ENCODE results near the gene MYT1. TPM values are rescaled to one million over a fixed set of nuclear protein-coding genes. Genes with fewer than 3 reads are reported as not detected.

MYT1 gene
- total and polyA plus RNA-seq, 2 of the 8 experiments (the other 6 are each of a cell fraction or from before 2014, with no cell fraction given): 0.63 to 2.0 TPM

GRCh38 chr20:64206614-64207013 lies 42.4 kb downstream of the MYT1 start:
- FAIRE-seq: no peak
- H3K27ac ChIP-seq (ENCODE audit: low read depth, low read length): no peak overlapping the region
- H3K9me3 ChIP-seq (ENCODE audit: insufficient read depth in 2 of 2, low read depth in 1 of 2, low read length in 1 of 2): peaks cover 0 to 4% of the 10 kb centered on the region in 2 experiments; a peak in 1 of 4 replicates

More at GRCh38 chr20:64206614-64207013, 42.4 kb downstream of the MYT1 start:
- Histone ChIP-seq H3K14ac (ENCODE audit: insufficient read length) (no peak overlapping the region), H3K4me2 (ENCODE audit: insufficient read depth in 1 of 2, low read depth in 2 of 2, low read length in 2 of 2) (no peak overlapping the region), H3K27me3 (replicated peaks in 1 of 4; ENCODE audit: control insufficient read depth in 3 of 4, extremely low read depth in 1 of 4, insufficient read depth in 3 of 4, low read length in 3 of 4) (no peaks in the 10 kb centered on the region), H2AK5ac (ENCODE audit: low read depth, low read length) (no peak overlapping the region), H3K79me1 (ENCODE audit: low read depth, low read length) (no peaks in the 10 kb centered on the region), H4K8ac (ENCODE audit: extremely low read depth, insufficient read depth, low read length) (0 out of 2 replicates have a peak overlapping the region, but pooled peaks have one; percentile 35), H2BK120ac (replicated peaks; ENCODE audit: low read depth, low read length) (no peak overlapping the region), H4K5ac (ENCODE audit: insufficient read length, low read depth, low read length) (no peak overlapping the region), H3K56ac (replicated peaks; ENCODE audit: insufficient read length, low read depth, low read length) (no peak overlapping the region), H3K23ac (ENCODE audit: insufficient read length) (no peak overlapping the region), H3K4ac (replicated peaks; ENCODE audit: insufficient read length, low read depth, low read length) (no peak overlapping the region), H2AFZ (ENCODE audit: low read length) (no peak overlapping the region), H3K4me1 (replicated peaks in 1 of 4; ENCODE audit: control insufficient read depth in 3 of 4, insufficient read depth in 4 of 4, low read length in 3 of 4) (peaks cover 0 to 3% (median 0%) of the 10 kb centered on the region in 4 experiments; a peak in 1 of 7 replicates), H3K9ac (replicated peaks in 1 of 4; ENCODE audit: extremely low read depth in 1 of 4, low read depth in 3 of 4, low read length in 3 of 4) (no peak overlapping the region), H2BK15ac (ENCODE audit: low read length) (no peak overlapping the region), H3K18ac (ENCODE audit: extremely low read depth, low read length) (no peak overlapping the region), H2BK5ac (ENCODE audit: low read depth, low read length) (no peak overlapping the region), H4K91ac (replicated peaks; ENCODE audit: insufficient read length, low read length) (no peak overlapping the region), H3K79me2 (ENCODE audit: control insufficient read depth in 1 of 2, insufficient read depth in 2 of 2, low read length in 2 of 2) (no peaks in the 10 kb centered on the region), H2BK20ac (ENCODE audit: low read length) (no peak overlapping the region), H3K36me3 (ENCODE audit: control insufficient read depth in 2 of 4, insufficient read depth in 4 of 4, low read length in 3 of 4) (no peaks in the 10 kb centered on the region), H4K20me1 (replicated peaks in 1 of 2; ENCODE audit: control insufficient read depth in 1 of 2, insufficient read depth in 2 of 2, low read length in 2 of 2) (peaks cover 0 to 3% of the 10 kb centered on the region in 2 experiments), H3K23me2 (ENCODE audit: low read depth, low read length) (no peaks in the 10 kb centered on the region), H3K4me3 (ENCODE audit: extremely low read depth in 1 of 4, insufficient read depth in 2 of 4, low read depth in 3 of 4, low read length in 4 of 4) (no peak overlapping the region), H2BK12ac (ENCODE audit: low read depth, low read length) (no peak overlapping the region)
- no peak for DNase-seq (ENCODE audit: low read depth in 1 of 2, low spot score in 2 of 2)
- ChIA-PET CTCF (ENCODE audit: partially characterized antibody) (interaction anchor here (1.1 to 1.5 kb wide), 2 partner anchors 16 to 23 kb away, joined by 3 to 7 read pairs; no protein-coding TSS in a partner anchor), POLR2A (ENCODE audit: partially characterized antibody) (no interaction called here)
- TF ChIP-seq CBX8 (IDR thresholded peaks at IDR 0.05; ENCODE audit: borderline replicate concordance, low read depth, low read length) (no peak), SP1 (IDR thresholded peaks at IDR 0.05; ENCODE audit: low read depth, low read length) (no peak), RFX5 (IDR thresholded peaks at IDR 0.05; ENCODE audit: borderline replicate concordance, low read depth, low read length) (no peak), SRF (IDR thresholded peaks at IDR 0.05; ENCODE audit: low read depth, low read length) (no peak), FOSL1 (IDR thresholded peaks at IDR 0.05; ENCODE audit: insufficient read depth, low read depth, low read length) (no peak), POLR2A (IDR thresholded peaks at IDR 0.05; ENCODE audit: control extremely low read depth in 1 of 2, low read depth in 2 of 2, low read length in 2 of 2) (no peak), SP4 (IDR thresholded peaks at IDR 0.05; ENCODE audit: low read length) (no peak)
- 92% methylated on average over 8 of the region's 8 CpGs; no CpG with 5 or more reads in 1 of the 2 experiments for WGBS, 2 experiments (ENCODE audit: extremely low coverage in 1 of 2, insufficient coverage in 1 of 2, insufficient read length in 1 of 2, insufficient replicate concordance in 2 of 2, low coverage in 1 of 2, low lambda C conversion rate in 2 of 2, missing lambda C conversion rate in 1 of 2)

Measured in H1 (cell line).